PC-3 (cell line): ENCODE measurements around the gene ZNRF2.

Source experiments
- CTCF ChIP-seq: fragments of 300-600 bp; sonication (generic); conservative IDR thresholded peaks from 2 replicates; pipeline ENCODE4 v1.5.1; 2017; ENCODE audit warnings: antibody characterized with exemption, low read depth, mild to moderate bottlenecking, low read length
- EZH2 ChIP-seq: fragments of 300-600 bp; sonication (generic); IDR thresholded peaks from one replicate; pipeline ENCODE4 v1.6.1; 2017; ENCODE audit warnings: antibody characterized with exemption, mild to moderate bottlenecking, low read length; ENCODE audit not compliant: unreplicated experiment

GRCh38 chr7:30312178-30312577, 27.8 kb downstream of the ZNRF2 start:
- TF ChIP-seq CTCF, result no peak
- no peak for TF ChIP-seq EZH2
